H1 (cell line): Measurements from ENCODE around the gene TLL2. TPM values are rescaled to one million over a fixed set of nuclear protein-coding genes. Genes with fewer than 3 reads are reported as not detected.

Experiments
- CTCF ChIA-PET: fragments of 300-600 bp; sonication (Branson Sonifier 250); formaldehyde crosslinking; loops from one replicate; lab custom pipeline; 2021; ENCODE audit not compliant: partially characterized antibody; lab: Charles Lee
- POLR2A ChIA-PET: fragments of 300-600 bp; sonication (Branson Sonifier 250); formaldehyde crosslinking; loops from one replicate; lab custom pipeline; 2021; ENCODE audit warnings: inconsistent platforms; ENCODE audit not compliant: partially characterized antibody; lab: Charles Lee
- DNase-seq, 2 experiments: peaks; one replicate each; pipeline versions ENCODE4 v3.0.0 to v3.0.0-alpha.2; 2010 to 2022; ENCODE audit warnings: low spot score in 2 of 2, low read depth in 1 of 2, mixed read lengths in 1 of 2
- FAIRE-seq: peaks from 2 replicates; lab custom pipeline; 2011; peaks lifted over from hg19 to GRCh38; lab: Jason Lieb, UNC
- H2AFZ ChIP-seq: 2 replicates; pipeline ENCODE4 v1.8.1; 2012; ENCODE audit warnings: low read length, inconsistent platforms
- H2AK5ac ChIP-seq: 2 replicates; pipeline ENCODE4 v1.6.1; 2013; ENCODE audit warnings: low read depth, low read length
- H2BK120ac ChIP-seq: replicated peaks from 2 replicates; pipeline ENCODE3; 2013; ENCODE audit warnings: low read depth, low read length, inconsistent platforms
- H2BK12ac ChIP-seq: 2 replicates; pipeline ENCODE4 v1.6.1; 2013; ENCODE audit warnings: low read depth, low read length
- H2BK15ac ChIP-seq: 2 replicates; pipeline ENCODE4 v1.6.1; 2013; ENCODE audit warnings: low read length
- H2BK20ac ChIP-seq: 2 replicates; pipeline ENCODE4 v1.6.1; 2013; ENCODE audit warnings: low read length
- H2BK5ac ChIP-seq: 2 replicates; pipeline ENCODE4 v1.6.1; 2013; ENCODE audit warnings: low read depth, low read length
- H3K14ac ChIP-seq: 2 replicates; pipeline ENCODE4 v1.6.1; 2013; ENCODE audit warnings: inconsistent platforms; ENCODE audit not compliant: insufficient read length
- H3K18ac ChIP-seq: 2 replicates; pipeline ENCODE4 v1.6.1; 2013; ENCODE audit warnings: low read length; ENCODE audit errors: extremely low read depth
- H3K23ac ChIP-seq: 2 replicates; pipeline ENCODE4 v1.6.1; 2013; ENCODE audit warnings: inconsistent platforms; ENCODE audit not compliant: insufficient read length
- H3K23me2 ChIP-seq: 2 replicates; pipeline ENCODE4 v1.6.1; 2013; ENCODE audit warnings: low read depth, low read length
- H3K27ac ChIP-seq: 2 replicates; pipeline ENCODE4 v1.6.1; 2011; ENCODE audit warnings: low read depth, low read length, inconsistent platforms
- H3K27me3 ChIP-seq, 4 experiments: replicated peaks in 1 of 4; 1 replicate in 1 of 4; 2 replicates in 3 of 4; pipeline versions ENCODE4 v1.6.1 to v1.8.1; 2011 to 2013; ENCODE audit warnings: low read length in 3 of 4, mild to moderate bottlenecking in 3 of 4, inconsistent platforms in 2 of 4, mixed read lengths in 2 of 4, moderate library complexity in 1 of 4; ENCODE audit not compliant: control insufficient read depth in 3 of 4, insufficient read depth in 3 of 4; ENCODE audit errors: extremely low read depth in 1 of 4
- H3K36me3 ChIP-seq, 4 experiments: 2 replicates each; pipeline versions ENCODE4 v1.6.1 to v1.8.1; 2011 to 2013; ENCODE audit warnings: mild to moderate bottlenecking in 4 of 4, low read length in 3 of 4, moderate library complexity in 2 of 4, control low read depth in 1 of 4, inconsistent platforms in 1 of 4; ENCODE audit not compliant: insufficient read depth in 4 of 4, control insufficient read depth in 2 of 4
- H3K4ac ChIP-seq: replicated peaks from 2 replicates; pipeline ENCODE3; 2013; ENCODE audit warnings: low read length, low read depth, mixed read lengths, inconsistent platforms; ENCODE audit not compliant: insufficient read length
- H3K4me1 ChIP-seq, 4 experiments: replicated peaks in 1 of 4; 1 replicate in 1 of 4; 2 replicates in 3 of 4; pipeline versions ENCODE4 v1.6.1 to v1.8.1; 2011 to 2013; ENCODE audit warnings: low read length in 3 of 4, inconsistent platforms in 2 of 4, mixed read lengths in 1 of 4; ENCODE audit not compliant: insufficient read depth in 4 of 4, control insufficient read depth in 3 of 4
- H3K4me2 ChIP-seq, 2 experiments: 2 replicates each; pipeline versions ENCODE4 v1.6.1 to v1.8.1; 2011 to 2013; ENCODE audit warnings: low read depth in 2 of 2, low read length in 2 of 2, control low read depth in 1 of 2, inconsistent platforms in 1 of 2, mild to moderate bottlenecking in 1 of 2; ENCODE audit not compliant: insufficient read depth in 1 of 2
- H3K4me3 ChIP-seq, 4 experiments: fragments of 200-600, 300-600 bp in 1 of 4; sonication (generic), shearing (Covaris generic), sonication (Bioruptor Twin) in 1 of 4; 2 replicates each; pipeline versions ENCODE4 v1.5.1 to v1.8.1; 2011 to 2016; ENCODE audit warnings: low read length in 4 of 4, low read depth in 3 of 4, control low read depth in 2 of 4, inconsistent platforms in 2 of 4, mild to moderate bottlenecking in 2 of 4, mixed read lengths in 1 of 4, moderate library complexity in 1 of 4; ENCODE audit not compliant: insufficient read depth in 2 of 4; ENCODE audit errors: extremely low read depth in 1 of 4
- H3K56ac ChIP-seq: replicated peaks from 2 replicates; pipeline ENCODE3; 2013; ENCODE audit warnings: low read depth, mild to moderate bottlenecking, mixed read lengths, low read length, inconsistent platforms; ENCODE audit not compliant: insufficient read length
- H3K79me1 ChIP-seq: 2 replicates; pipeline ENCODE4 v1.6.1; 2013; ENCODE audit warnings: low read depth, low read length, control low read depth
- H3K79me2 ChIP-seq, 2 experiments: 2 replicates each; pipeline versions ENCODE4 v1.6.1 to v1.8.1; 2012 to 2013; ENCODE audit warnings: low read length in 2 of 2, mild to moderate bottlenecking in 2 of 2, inconsistent platforms in 1 of 2; ENCODE audit not compliant: insufficient read depth in 2 of 2, control insufficient read depth in 1 of 2
- H3K9ac ChIP-seq, 4 experiments: replicated peaks in 1 of 4; 1 replicate in 1 of 4; 2 replicates in 3 of 4; pipeline versions ENCODE4 v1.6.1 to v1.8.1; 2011 to 2013; ENCODE audit warnings: low read depth in 3 of 4, low read length in 3 of 4, control low read depth in 2 of 4, mild to moderate bottlenecking in 2 of 4, moderate library complexity in 2 of 4, inconsistent platforms in 1 of 4; ENCODE audit errors: extremely low read depth in 1 of 4
- H3K9me3 ChIP-seq, 2 experiments: 2 replicates each; pipeline versions ENCODE4 v1.6.1 to v1.8.1; 2012 to 2013; ENCODE audit warnings: mild to moderate bottlenecking in 2 of 2, moderate library complexity in 2 of 2, control low read depth in 1 of 2, inconsistent platforms in 1 of 2, low read depth in 1 of 2, low read length in 1 of 2, mixed read lengths in 1 of 2; ENCODE audit not compliant: insufficient read depth in 2 of 2
- H4K20me1 ChIP-seq, 2 experiments: replicated peaks in 1 of 2; 2 replicates each; pipeline versions ENCODE3 to v1.8.1; 2011 to 2013; ENCODE audit warnings: inconsistent platforms in 2 of 2, low read length in 2 of 2, mild to moderate bottlenecking in 1 of 2; ENCODE audit not compliant: insufficient read depth in 2 of 2, control insufficient read depth in 1 of 2
- H4K5ac ChIP-seq: 2 replicates; pipeline ENCODE4 v1.6.1; 2013; ENCODE audit warnings: low read length, low read depth, mixed read lengths, inconsistent platforms; ENCODE audit not compliant: insufficient read length
- H4K8ac ChIP-seq: 2 replicates; pipeline ENCODE4 v1.8.0; 2013; ENCODE audit warnings: mild to moderate bottlenecking, moderate library complexity, low read length, inconsistent platforms; ENCODE audit not compliant: insufficient read depth; ENCODE audit errors: extremely low read depth
- H4K91ac ChIP-seq: replicated peaks from 2 replicates; pipeline ENCODE3; 2013; ENCODE audit warnings: low read length, mixed read lengths, inconsistent platforms; ENCODE audit not compliant: insufficient read length
- ASH2L ChIP-seq: fragments of 200-600, 300-600 bp; sonication (generic); IDR thresholded peaks from one replicate; pipeline ENCODE4 v1.7.1; 2017; ENCODE audit warnings: low read length
- JUND ChIP-seq: IDR thresholded peaks from 2 replicates; pipeline ENCODE4 v1.6.1; 2011; ENCODE audit warnings: mild to moderate bottlenecking, improper control_type of control experiment, low read length
- NRF1 ChIP-seq: IDR thresholded peaks from 2 replicates; pipeline ENCODE4 v1.6.1; 2011; ENCODE audit warnings: mild to moderate bottlenecking, low read depth, low read length, improper control_type of control experiment
- RBBP5 ChIP-seq: IDR thresholded peaks from 2 replicates; pipeline ENCODE4 v1.7.1; 2012; ENCODE audit warnings: low read depth, mild to moderate bottlenecking, inconsistent platforms, low read length, moderate library complexity, borderline replicate concordance
- RFX5 ChIP-seq: IDR thresholded peaks from 2 replicates; pipeline ENCODE4 v1.6.1; 2011; ENCODE audit warnings: low read depth, low read length, improper control_type of control experiment, borderline replicate concordance
- SP4 ChIP-seq: IDR thresholded peaks from 2 replicates; pipeline ENCODE4 v1.6.1; 2012; ENCODE audit warnings: low read length, inconsistent platforms
- TAF1 ChIP-seq: IDR thresholded peaks from 2 replicates; pipeline ENCODE4 v1.6.1; 2011; ENCODE audit warnings: mild to moderate bottlenecking, low read depth, low read length
- YY1 ChIP-seq: IDR thresholded peaks from 2 replicates; pipeline ENCODE4 v1.6.1; 2011; ENCODE audit warnings: low read depth, mild to moderate bottlenecking, low read length
- WGBS, 2 experiments: shearing (Covaris generic) in 1 of 2; methylation state at CpG; one replicate each; pipeline versions ENCODE4 v1.1.6 to v1.1.7; 2013 to 2015; ENCODE audit warnings: low lambda C conversion rate in 2 of 2, mixed read lengths in 2 of 2, inconsistent platforms in 1 of 2, low coverage in 1 of 2, missing lambda C conversion rate in 1 of 2; ENCODE audit not compliant: insufficient replicate concordance in 2 of 2, insufficient coverage in 1 of 2, insufficient read length in 1 of 2; ENCODE audit errors: extremely low coverage in 1 of 2, missing lambda C conversion rate in 1 of 2; 5-methylcytosine and 5-hydroxymethylcytosine counted together
- polyA plus RNA-seq, 7 experiments: library from polyadenylated mRNA; depleted of rRNA in 3 of 7; stranded (reverse) in 5 of 7; unstranded in 2 of 7; fragments of >200 nt in 5 of 7; fragments of 200-250 nt in 2 of 7; gene quantifications; 1 replicate in 5 of 7; 2 replicates in 1 of 7; 4 replicates in 1 of 7; pipeline versions ENCODE4 v1.2.1 to v1.2.3, GENCODE V29; 2011 to 2013; ENCODE audit warnings: missing spikeins in 2 of 7, mixed read lengths in 2 of 7
- total RNA-seq: library from RNA; stranded (reverse); fragmentation: NEBNext Ultra II Directional; extraction: Animal tissue kit (Norgen Biotek cat#: 25700); gene quantifications from 2 replicates; pipeline ENCODE4 v1.2.1, GENCODE V29; 2021
- TF ChIP-seq, protein P1 (sequence below): IDR thresholded peaks from 2 replicates; pipeline ENCODE4 v1.6.1; 2011; ENCODE audit warnings: low read length, improper control_type of control experiment

The TLL2 gene
- total and polyA plus RNA-seq, 2 of the 8 experiments (the other 6 are each of a cell fraction or from before 2014, with no cell fraction given): 2.4 to 3.2 TPM

DNA sequence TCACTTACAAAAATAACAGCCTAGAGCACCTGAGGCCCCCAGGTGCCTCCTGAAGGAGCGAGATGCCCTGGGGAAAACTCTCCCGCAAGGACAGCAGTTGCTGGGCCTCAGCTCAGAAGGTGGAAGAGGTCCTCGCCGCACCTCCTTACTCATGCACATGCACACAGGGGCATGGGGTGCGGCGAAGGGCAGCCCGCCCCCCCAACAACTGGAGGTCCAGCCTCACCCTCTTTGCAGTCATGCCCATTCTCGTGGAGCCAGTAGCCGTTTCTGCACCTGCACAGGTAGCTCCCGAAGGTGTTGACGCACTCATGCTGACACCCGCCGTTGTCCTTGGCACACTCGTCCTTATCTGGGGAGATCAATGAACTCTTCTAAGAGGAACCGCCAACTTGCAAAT lies 135.0 kb downstream of the TLL2 start:
- CTCF ChIA-PET: interaction anchor here (0.7 to 12.6 kb wide), 13 partner anchors 8 to 382 kb away, joined by 3 to 187 read pairs (median 5); partner anchors contain the start of gene TLL2
- H4K5ac ChIP-seq: no peak overlapping the region
- peaks cover 0 to 13% (median 6%) of the 10 kb centered on the region in 4 experiments; a peak in 6 of 7 replicates for H3K4me1 ChIP-seq
- no peak overlapping the region for H4K8ac ChIP-seq
- H3K4me2 ChIP-seq: no peak overlapping the region
- TF ChIP-seq YY1 (no peak), RFX5 (no peak), SP4 (no peak), RBBP5 (no peak), TAF1 (no peak), ASH2L (no peak), NRF1 (no peak), JUND (no peak)
- TF ChIP-seq, protein P1, sequence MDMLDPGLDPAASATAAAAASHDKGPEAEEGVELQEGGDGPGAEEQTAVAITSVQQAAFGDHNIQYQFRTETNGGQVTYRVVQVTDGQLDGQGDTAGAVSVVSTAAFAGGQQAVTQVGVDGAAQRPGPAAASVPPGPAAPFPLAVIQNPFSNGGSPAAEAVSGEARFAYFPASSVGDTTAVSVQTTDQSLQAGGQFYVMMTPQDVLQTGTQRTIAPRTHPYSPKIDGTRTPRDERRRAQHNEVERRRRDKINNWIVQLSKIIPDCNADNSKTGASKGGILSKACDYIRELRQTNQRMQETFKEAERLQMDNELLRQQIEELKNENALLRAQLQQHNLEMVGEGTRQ: no peak
- no peak overlapping the region for H3K14ac ChIP-seq
- H3K23ac ChIP-seq: no peak overlapping the region
- no peaks in the 10 kb centered on the region for H3K79me1 ChIP-seq
- no peak overlapping the region for H3K4me3 ChIP-seq
- no peak overlapping the region for H2AK5ac ChIP-seq
- H3K4ac ChIP-seq: no peak overlapping the region
- no peak overlapping the region for H3K18ac ChIP-seq
- no peaks in the 10 kb centered on the region for H3K9me3 ChIP-seq
- DNase-seq (no peak), FAIRE-seq (no peak)
- no peak overlapping the region for H2BK12ac ChIP-seq
- no peak overlapping the region for H3K27ac ChIP-seq
- no peaks in the 10 kb centered on the region for H4K20me1 ChIP-seq
- H2BK20ac ChIP-seq: no peak overlapping the region
- peaks cover 0 to 3% (median 1%) of the 10 kb centered on the region in 4 experiments; a peak in 3 of 7 replicates for H3K27me3 ChIP-seq
- H3K9ac ChIP-seq: no peak overlapping the region
- no peak overlapping the region for H2BK120ac ChIP-seq
- H3K23me2 ChIP-seq: peaks cover 4% of the 10 kb centered on the region
- no peak overlapping the region for H2AFZ ChIP-seq
- 93% methylated on average over 15 of the region's 15 CpGs; no CpG with 5 or more reads in 1 of the 2 experiments for WGBS, 2 experiments
- H3K79me2 ChIP-seq: no peaks in the 10 kb centered on the region
- H2BK15ac ChIP-seq: no peak overlapping the region
- H4K91ac ChIP-seq: no peak overlapping the region
- POLR2A ChIA-PET: interaction anchor here (0.5 kb wide), 1 partner anchor 51 kb away, joined by 3 read pairs; no protein-coding TSS in a partner anchor
- no peak overlapping the region for H2BK5ac ChIP-seq
- H3K36me3 ChIP-seq: no peaks in the 10 kb centered on the region
- H3K56ac ChIP-seq: no peak overlapping the region
